K562 (cell line): ENCODE results near the gene MPV17L2. TPM values are rescaled to one million over a fixed set of nuclear protein-coding genes. Genes with fewer than 3 reads are reported as not detected.

Source experiments
- CXXC5 ChIP-seq: fragments of 250-450 bp; sonication (Bioruptor Pico); IDR thresholded peaks from 2 replicates; pipeline ENCODE4 v1.8.0; 2022; ENCODE audit warnings: inconsistent platforms, mild to moderate bottlenecking, moderate library complexity
- EHMT2 ChIP-seq: fragments of 450-650 bp; IDR thresholded peaks from 2 replicates; pipeline ENCODE4 v1.6.1; 2018; ENCODE audit warnings: antibody characterized with exemption
- MAZ ChIP-seq, 2 experiments: fragments of 450-650 bp in 1 of 2; sonication (generic) in 1 of 2; formaldehyde crosslinking; IDR thresholded peaks in 1 of 2; conservative IDR thresholded peaks in 1 of 2; 2 replicates each; pipeline versions ENCODE4 v1.4.0 to v1.5.0; 2020; ENCODE audit warnings: mild to moderate bottlenecking in 1 of 2, missing genetic modification reagents in 1 of 2
- MLLT1 ChIP-seq, 2 experiments: fragments of 450-650 bp; IDR thresholded peaks; 2 replicates each; pipeline ENCODE4 v1.6.1; 2016
- NFXL1 ChIP-seq: fragments of 450-650 bp; formaldehyde crosslinking; IDR thresholded peaks from 2 replicates; pipeline ENCODE4 v1.4.0; 2021; ENCODE audit warnings: mild to moderate bottlenecking
- RAD21 ChIP-seq, 2 experiments: fragments of 250-450 bp in 1 of 2; fragments of 450-650 bp in 1 of 2; sonication (Bioruptor Pico) in 1 of 2; formaldehyde crosslinking in 1 of 2; IDR thresholded peaks in 1 of 2; conservative IDR thresholded peaks in 1 of 2; 2 replicates each; pipeline versions ENCODE4 v1.4.0 to v1.8.0; 2020 to 2022; ENCODE audit warnings: mild to moderate bottlenecking in 2 of 2, moderate library complexity in 1 of 2
- SRSF7 ChIP-seq: fragments of 200-400 bp; formaldehyde crosslinking; optimal IDR thresholded peaks from 2 replicates; pipeline ENCODE3; 2017; ENCODE audit warnings: mild to moderate bottlenecking, low read depth, low read length
- YY1 ChIP-seq, 3 experiments: IDR thresholded peaks; 2 replicates each; pipeline ENCODE4 v1.6.1; 2011; ENCODE audit warnings: low read length in 2 of 3, mild to moderate bottlenecking in 2 of 3, moderate library complexity in 2 of 3, borderline replicate concordance in 1 of 3, control low read depth in 1 of 3, low read depth in 1 of 3; ENCODE audit not compliant: insufficient read depth in 3 of 3, insufficient replicate concordance in 2 of 3, control insufficient read depth in 1 of 3, insufficient read length in 1 of 3; ENCODE audit errors: extremely low read depth in 1 of 3
- polyA plus RNA-seq, 8 experiments: library from polyadenylated mRNA; depleted of rRNA in 4 of 8; stranded (reverse) in 5 of 8; unstranded in 3 of 8; fragments of >200 nt; fragmentation: Nextera tagmentation in 2 of 8; fragmentation: Illumina TruSeq in 1 of 8; extraction: Ambion mirVana in 2 of 8; extraction: Trizol in 1 of 8; gene quantifications; 2 replicates each; pipeline versions ENCODE4 v1.2.1 to v1.2.3, GENCODE V29; 2011 to 2014; ENCODE audit warnings: inconsistent platforms in 1 of 8, missing spikeins in 1 of 8
- total RNA-seq, 7 experiments: library from RNA; depleted of rRNA in 6 of 7; stranded (reverse); fragments of >200 nt in 6 of 7; fragmentation: Illumina TruSeq in 2 of 7; extraction: Trizol in 2 of 7; gene quantifications; 2 replicates each; pipeline versions ENCODE4 v1.2.1 to v1.2.3, GENCODE V29; 2011 to 2021; ENCODE audit warnings: low replicate concordance in 1 of 7
- TF ChIP-seq, protein P1 (sequence below), 2 experiments: IDR thresholded peaks; 2 replicates each; pipeline ENCODE4 v1.6.1; 2012; ENCODE audit warnings: improper control_type of control experiment in 2 of 2, low read depth in 2 of 2, low read length in 2 of 2, borderline replicate concordance in 1 of 2
- TF ChIP-seq, protein P2 (sequence below): sonication (generic); formaldehyde crosslinking; IDR thresholded peaks from 2 replicates; pipeline ENCODE4 v1.8.0; 2022; ENCODE audit warnings: mild to moderate bottlenecking, missing genetic modification reagents
- TF ChIP-seq, protein P3 (sequence below): fragments of 450-650 bp; IDR thresholded peaks from 2 replicates; pipeline ENCODE4 v1.6.1; 2016; ENCODE audit warnings: mild to moderate bottlenecking
- TF ChIP-seq, protein P4 (sequence below): sonication (generic); formaldehyde crosslinking; IDR thresholded peaks from 2 replicates; pipeline ENCODE4 v1.4.0; 2020; ENCODE audit warnings: mild to moderate bottlenecking, missing genetic modification reagents
- TF ChIP-seq, protein P5 (sequence below): fragments of 250-450 bp; sonication (Bioruptor Pico); IDR thresholded peaks from 2 replicates; pipeline ENCODE4 v1.5.0; 2020; ENCODE audit warnings: mild to moderate bottlenecking, borderline replicate concordance

The MPV17L2 gene
- total and polyA plus RNA-seq, 9 of the 15 experiments (the other 6 are each of a cell fraction or from before 2014, with no cell fraction given) = 10.6 to 60.2 (median 28.5) TPM

- TF ChIP-seq, protein P1, sequence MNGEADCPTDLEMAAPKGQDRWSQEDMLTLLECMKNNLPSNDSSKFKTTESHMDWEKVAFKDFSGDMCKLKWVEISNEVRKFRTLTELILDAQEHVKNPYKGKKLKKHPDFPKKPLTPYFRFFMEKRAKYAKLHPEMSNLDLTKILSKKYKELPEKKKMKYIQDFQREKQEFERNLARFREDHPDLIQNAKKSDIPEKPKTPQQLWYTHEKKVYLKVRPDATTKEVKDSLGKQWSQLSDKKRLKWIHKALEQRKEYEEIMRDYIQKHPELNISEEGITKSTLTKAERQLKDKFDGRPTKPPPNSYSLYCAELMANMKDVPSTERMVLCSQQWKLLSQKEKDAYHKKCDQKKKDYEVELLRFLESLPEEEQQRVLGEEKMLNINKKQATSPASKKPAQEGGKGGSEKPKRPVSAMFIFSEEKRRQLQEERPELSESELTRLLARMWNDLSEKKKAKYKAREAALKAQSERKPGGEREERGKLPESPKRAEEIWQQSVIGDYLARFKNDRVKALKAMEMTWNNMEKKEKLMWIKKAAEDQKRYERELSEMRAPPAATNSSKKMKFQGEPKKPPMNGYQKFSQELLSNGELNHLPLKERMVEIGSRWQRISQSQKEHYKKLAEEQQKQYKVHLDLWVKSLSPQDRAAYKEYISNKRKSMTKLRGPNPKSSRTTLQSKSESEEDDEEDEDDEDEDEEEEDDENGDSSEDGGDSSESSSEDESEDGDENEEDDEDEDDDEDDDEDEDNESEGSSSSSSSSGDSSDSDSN (IDR thresholded peaks at IDR 0.05; ENCODE audit: borderline replicate concordance in 1 of 2, low read depth in 2 of 2, low read length in 2 of 2) = peak in 1 of 2 experiments; percentile 70; a peak in 1 of 4 replicates
- peak in 1 of 2 experiments; percentile 65; a peak in 2 of 4 replicates for TF ChIP-seq RAD21 (CRISPR knock-in tag; conservative IDR thresholded peaks at IDR 0.05 in 1 of 2, IDR thresholded peaks at IDR 0.05 in 1 of 2)
- TF ChIP-seq SRSF7 = no peak
- TF ChIP-seq, protein P2, sequence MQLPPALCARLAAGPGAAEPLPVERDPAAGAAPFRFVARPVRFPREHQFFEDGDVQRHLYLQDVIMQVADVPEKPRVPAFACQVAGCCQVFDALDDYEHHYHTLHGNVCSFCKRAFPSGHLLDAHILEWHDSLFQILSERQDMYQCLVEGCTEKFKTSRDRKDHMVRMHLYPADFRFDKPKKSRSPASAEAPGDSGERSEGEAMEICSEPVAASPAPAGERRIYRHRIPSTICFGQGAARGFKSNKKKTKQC (CRISPR knock-in tag) = no peak
- TF ChIP-seq, protein P3, sequence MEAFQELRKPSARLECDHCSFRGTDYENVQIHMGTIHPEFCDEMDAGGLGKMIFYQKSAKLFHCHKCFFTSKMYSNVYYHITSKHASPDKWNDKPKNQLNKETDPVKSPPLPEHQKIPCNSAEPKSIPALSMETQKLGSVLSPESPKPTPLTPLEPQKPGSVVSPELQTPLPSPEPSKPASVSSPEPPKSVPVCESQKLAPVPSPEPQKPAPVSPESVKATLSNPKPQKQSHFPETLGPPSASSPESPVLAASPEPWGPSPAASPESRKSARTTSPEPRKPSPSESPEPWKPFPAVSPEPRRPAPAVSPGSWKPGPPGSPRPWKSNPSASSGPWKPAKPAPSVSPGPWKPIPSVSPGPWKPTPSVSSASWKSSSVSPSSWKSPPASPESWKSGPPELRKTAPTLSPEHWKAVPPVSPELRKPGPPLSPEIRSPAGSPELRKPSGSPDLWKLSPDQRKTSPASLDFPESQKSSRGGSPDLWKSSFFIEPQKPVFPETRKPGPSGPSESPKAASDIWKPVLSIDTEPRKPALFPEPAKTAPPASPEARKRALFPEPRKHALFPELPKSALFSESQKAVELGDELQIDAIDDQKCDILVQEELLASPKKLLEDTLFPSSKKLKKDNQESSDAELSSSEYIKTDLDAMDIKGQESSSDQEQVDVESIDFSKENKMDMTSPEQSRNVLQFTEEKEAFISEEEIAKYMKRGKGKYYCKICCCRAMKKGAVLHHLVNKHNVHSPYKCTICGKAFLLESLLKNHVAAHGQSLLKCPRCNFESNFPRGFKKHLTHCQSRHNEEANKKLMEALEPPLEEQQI = no peak
- peak in 1 of 2 experiments; percentile 39; a peak in 2 of 4 replicates for TF ChIP-seq MAZ (CRISPR knock-in tag; conservative IDR thresholded peaks at IDR 0.05 in 1 of 2, IDR thresholded peaks at IDR 0.05 in 1 of 2)
- TF ChIP-seq, protein P4, sequence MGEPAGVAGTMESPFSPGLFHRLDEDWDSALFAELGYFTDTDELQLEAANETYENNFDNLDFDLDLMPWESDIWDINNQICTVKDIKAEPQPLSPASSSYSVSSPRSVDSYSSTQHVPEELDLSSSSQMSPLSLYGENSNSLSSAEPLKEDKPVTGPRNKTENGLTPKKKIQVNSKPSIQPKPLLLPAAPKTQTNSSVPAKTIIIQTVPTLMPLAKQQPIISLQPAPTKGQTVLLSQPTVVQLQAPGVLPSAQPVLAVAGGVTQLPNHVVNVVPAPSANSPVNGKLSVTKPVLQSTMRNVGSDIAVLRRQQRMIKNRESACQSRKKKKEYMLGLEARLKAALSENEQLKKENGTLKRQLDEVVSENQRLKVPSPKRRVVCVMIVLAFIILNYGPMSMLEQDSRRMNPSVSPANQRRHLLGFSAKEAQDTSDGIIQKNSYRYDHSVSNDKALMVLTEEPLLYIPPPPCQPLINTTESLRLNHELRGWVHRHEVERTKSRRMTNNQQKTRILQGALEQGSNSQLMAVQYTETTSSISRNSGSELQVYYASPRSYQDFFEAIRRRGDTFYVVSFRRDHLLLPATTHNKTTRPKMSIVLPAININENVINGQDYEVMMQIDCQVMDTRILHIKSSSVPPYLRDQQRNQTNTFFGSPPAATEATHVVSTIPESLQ (CRISPR knock-in tag) = no peak
- peak; percentile 7 to 81 (median 81) for TF ChIP-seq YY1 (IDR thresholded peaks at IDR 0.05; ENCODE audit: borderline replicate concordance in 1 of 3, control insufficient read depth in 1 of 3, extremely low read depth in 1 of 3, insufficient read depth in 3 of 3, insufficient read length in 1 of 3, insufficient replicate concordance in 2 of 3, low read depth in 1 of 3, low read length in 2 of 3)
- no peak for TF ChIP-seq NFXL1
- TF ChIP-seq CXXC5 (CRISPR knock-in tag) = peak; percentile 83
- TF ChIP-seq, protein P5, sequence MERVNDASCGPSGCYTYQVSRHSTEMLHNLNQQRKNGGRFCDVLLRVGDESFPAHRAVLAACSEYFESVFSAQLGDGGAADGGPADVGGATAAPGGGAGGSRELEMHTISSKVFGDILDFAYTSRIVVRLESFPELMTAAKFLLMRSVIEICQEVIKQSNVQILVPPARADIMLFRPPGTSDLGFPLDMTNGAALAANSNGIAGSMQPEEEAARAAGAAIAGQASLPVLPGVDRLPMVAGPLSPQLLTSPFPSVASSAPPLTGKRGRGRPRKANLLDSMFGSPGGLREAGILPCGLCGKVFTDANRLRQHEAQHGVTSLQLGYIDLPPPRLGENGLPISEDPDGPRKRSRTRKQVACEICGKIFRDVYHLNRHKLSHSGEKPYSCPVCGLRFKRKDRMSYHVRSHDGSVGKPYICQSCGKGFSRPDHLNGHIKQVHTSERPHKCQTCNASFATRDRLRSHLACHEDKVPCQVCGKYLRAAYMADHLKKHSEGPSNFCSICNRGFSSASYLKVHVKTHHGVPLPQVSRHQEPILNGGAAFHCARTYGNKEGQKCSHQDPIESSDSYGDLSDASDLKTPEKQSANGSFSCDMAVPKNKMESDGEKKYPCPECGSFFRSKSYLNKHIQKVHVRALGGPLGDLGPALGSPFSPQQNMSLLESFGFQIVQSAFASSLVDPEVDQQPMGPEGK (CRISPR knock-in tag) = no peak
- TF ChIP-seq EHMT2 = no peak
- TF ChIP-seq MLLT1 (IDR thresholded peaks at IDR 0.05) = no peak
Measured at GRCh38 chr19:18160971-18161635, 31.9 kb upstream of the MPV17L2 start (continued).
